ENCODE measurements around the gene UCN2.

DNA sequence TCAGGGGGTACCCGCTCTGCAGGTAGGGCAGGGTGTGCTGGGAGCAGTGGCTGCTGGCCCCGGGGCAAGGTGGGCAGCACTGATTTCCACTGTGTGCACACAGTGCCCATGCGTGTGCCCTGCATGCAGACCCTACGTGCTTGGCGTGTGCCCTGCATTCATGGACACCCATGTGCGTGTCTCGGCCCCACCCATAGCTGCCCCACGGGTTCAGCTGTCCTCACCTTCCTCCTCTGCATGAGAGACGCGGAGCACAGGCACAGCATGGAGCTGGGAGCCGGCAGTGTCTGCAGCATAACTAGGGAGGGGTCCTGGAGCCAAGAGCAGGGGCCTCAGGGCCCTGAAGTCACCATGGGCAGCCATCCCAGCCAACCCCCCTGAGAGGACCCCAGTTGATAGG, 1.6 kb upstream of the UCN2 start:
- TF ChIP-seq POLR2A (IDR thresholded peaks at IDR 0.05), result no peak
- TF ChIP-seq, protein P1, sequence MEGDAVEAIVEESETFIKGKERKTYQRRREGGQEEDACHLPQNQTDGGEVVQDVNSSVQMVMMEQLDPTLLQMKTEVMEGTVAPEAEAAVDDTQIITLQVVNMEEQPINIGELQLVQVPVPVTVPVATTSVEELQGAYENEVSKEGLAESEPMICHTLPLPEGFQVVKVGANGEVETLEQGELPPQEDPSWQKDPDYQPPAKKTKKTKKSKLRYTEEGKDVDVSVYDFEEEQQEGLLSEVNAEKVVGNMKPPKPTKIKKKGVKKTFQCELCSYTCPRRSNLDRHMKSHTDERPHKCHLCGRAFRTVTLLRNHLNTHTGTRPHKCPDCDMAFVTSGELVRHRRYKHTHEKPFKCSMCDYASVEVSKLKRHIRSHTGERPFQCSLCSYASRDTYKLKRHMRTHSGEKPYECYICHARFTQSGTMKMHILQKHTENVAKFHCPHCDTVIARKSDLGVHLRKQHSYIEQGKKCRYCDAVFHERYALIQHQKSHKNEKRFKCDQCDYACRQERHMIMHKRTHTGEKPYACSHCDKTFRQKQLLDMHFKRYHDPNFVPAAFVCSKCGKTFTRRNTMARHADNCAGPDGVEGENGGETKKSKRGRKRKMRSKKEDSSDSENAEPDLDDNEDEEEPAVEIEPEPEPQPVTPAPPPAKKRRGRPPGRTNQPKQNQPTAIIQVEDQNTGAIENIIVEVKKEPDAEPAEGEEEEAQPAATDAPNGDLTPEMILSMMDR (IDR thresholded peaks at IDR 0.05), result no peak
